Psoas muscle (tissue), 8 donors: ENCODE measurements around the gene CLEC2L. TPM values are rescaled to one million over a fixed set of nuclear protein-coding genes. Genes with fewer than 3 reads are reported as not detected.

Experiments
- ATAC-seq, 4 donors: fragments of 200-7000 bp; cut with Tn5 transposase; one replicate each; pipeline ENCODE4 v1.9.1; 2020; ENCODE audit warnings: moderate library complexity in 3 of 4, mild to moderate bottlenecking in 2 of 4
- DNase-seq, 2 donors: peaks; one replicate each; pipeline ENCODE4 v3.0.0-alpha.2; 2020
- H3K27ac ChIP-seq: fragments of 200-600 bp; one replicate; pipeline ENCODE4 v1.8.0; 2022
- H3K27me3 ChIP-seq, 3 donors: fragments of 200-600 bp in 1 of 3; one replicate each; pipeline versions ENCODE4 v1.6.1 to v1.8.0; 2013 to 2022; ENCODE audit warnings: low read length in 2 of 3, mild to moderate bottlenecking in 2 of 3, moderate library complexity in 1 of 3; ENCODE audit not compliant: insufficient read depth in 3 of 3
- H3K36me3 ChIP-seq, 2 donors: fragments of 200-600 bp in 1 of 2; one replicate each; pipeline versions ENCODE4 v1.6.1 to v1.8.0; 2013 to 2022; ENCODE audit warnings: low read depth in 1 of 2, mild to moderate bottlenecking in 1 of 2, moderate library complexity in 1 of 2; ENCODE audit not compliant: insufficient read depth in 1 of 2
- H3K4me1 ChIP-seq: fragments of 200-600 bp; one replicate; pipeline ENCODE4 v1.8.0; 2022
- H3K4me3 ChIP-seq: fragments of 200-600 bp; one replicate; pipeline ENCODE4 v1.8.0; 2022; ENCODE audit warnings: mild to moderate bottlenecking
- H3K9me3 ChIP-seq: fragments of 200-600 bp; one replicate; pipeline ENCODE4 v1.8.0; 2022
- WGBS, 3 donors: extraction: QIAGEN DNeasy Blood & Tissue Kit; methylation state at CpG; one replicate each; pipeline versions ENCODE4 v1.1.6 to v1.1.7; 2013; 5-methylcytosine and 5-hydroxymethylcytosine counted together
- intact Hi-C, 2 donors: fragments of 100-400 bp; cut with DNase I; formaldehyde crosslinking; loops; one replicate each; pipeline versions ENCODE4 v1.11.0 to v1.14.2; 2022
- polyA plus RNA-seq, 3 donors: library from polyadenylated mRNA; stranded (reverse); fragments of 200-250 nt; gene quantifications; one replicate each; pipeline ENCODE4 v1.2.3, GENCODE V29; 2013
- total RNA-seq, 4 donors: library from RNA; stranded (reverse); fragmentation: NEBNext Ultra II Directional in 2 of 4; extraction: Animal tissue kit (Norgen Biotek cat#: 25700) in 2 of 4; gene quantifications; one replicate each; pipeline versions ENCODE4 v1.2.1 to v1.2.4, GENCODE V29; 2021 to 2023
- TF ChIP-seq, protein P1 (sequence below): fragments of 200-600 bp; IDR thresholded peaks from one replicate; pipeline ENCODE4 v1.8.0; 2022; ENCODE audit warnings: antibody characterized with exemption
- donor health status: healthy with polysubstance abuse.
- donor health status: DM: no; HTN: no; CAD: no; lungs with moderate emphysema.
- donor health status: Bipolar disorder and iron deficiency.
- donor health status: healthy.
- donor health status: DM: yes; HTN: yes; CAD: no.
- donor health status: DM: no; HTN: no; CAD: no.
- donor health status: DM: no; HTN: no; CAD: no.
- donor health status: DM: yes; HTN: yes; CAD: no.

CLEC2L gene
- total and polyA plus RNA-seq, 7 donors = 0.12 to 1.5 (median 0.83) TPM; not detected in 1

DNA sequence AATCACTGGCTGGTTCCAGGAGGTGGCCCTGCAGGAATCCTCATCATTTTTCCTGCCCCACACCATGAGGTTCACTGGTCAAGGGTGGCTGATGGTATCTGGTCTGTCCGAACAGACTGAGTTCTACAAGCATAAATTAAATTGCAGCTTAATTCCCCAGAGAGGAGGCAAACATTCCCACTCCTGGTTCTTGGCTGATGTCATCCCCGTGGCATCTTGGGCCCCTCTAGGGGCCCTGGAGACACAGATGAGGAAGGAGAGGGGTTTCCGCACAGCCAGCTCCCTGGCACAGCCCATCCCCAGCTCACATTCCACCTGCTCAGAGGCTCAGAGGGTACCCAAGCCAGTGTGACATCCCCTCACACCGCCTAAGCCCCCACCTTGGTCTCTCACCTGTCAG lies 34.7 kb upstream of the CLEC2L start:
- ATAC-seq (no peak), DNase-seq (no peak)
- peaks cover 0 to 28% (median 6%) of the 10 kb centered on the region in 3 donors for H3K27me3 ChIP-seq
- H3K27ac ChIP-seq = no peak overlapping the region
- intact Hi-C loops = no loop called here
- 32 to 44% (median 35%) methylated on average over 4 of the region's 4 CpGs for WGBS, 3 donors
- no peaks in the 10 kb centered on the region for H3K36me3 ChIP-seq
- TF ChIP-seq, protein P1, sequence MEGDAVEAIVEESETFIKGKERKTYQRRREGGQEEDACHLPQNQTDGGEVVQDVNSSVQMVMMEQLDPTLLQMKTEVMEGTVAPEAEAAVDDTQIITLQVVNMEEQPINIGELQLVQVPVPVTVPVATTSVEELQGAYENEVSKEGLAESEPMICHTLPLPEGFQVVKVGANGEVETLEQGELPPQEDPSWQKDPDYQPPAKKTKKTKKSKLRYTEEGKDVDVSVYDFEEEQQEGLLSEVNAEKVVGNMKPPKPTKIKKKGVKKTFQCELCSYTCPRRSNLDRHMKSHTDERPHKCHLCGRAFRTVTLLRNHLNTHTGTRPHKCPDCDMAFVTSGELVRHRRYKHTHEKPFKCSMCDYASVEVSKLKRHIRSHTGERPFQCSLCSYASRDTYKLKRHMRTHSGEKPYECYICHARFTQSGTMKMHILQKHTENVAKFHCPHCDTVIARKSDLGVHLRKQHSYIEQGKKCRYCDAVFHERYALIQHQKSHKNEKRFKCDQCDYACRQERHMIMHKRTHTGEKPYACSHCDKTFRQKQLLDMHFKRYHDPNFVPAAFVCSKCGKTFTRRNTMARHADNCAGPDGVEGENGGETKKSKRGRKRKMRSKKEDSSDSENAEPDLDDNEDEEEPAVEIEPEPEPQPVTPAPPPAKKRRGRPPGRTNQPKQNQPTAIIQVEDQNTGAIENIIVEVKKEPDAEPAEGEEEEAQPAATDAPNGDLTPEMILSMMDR = no peak
- H3K4me1 ChIP-seq = no peaks in the 10 kb centered on the region
- peaks cover 13% of the 10 kb centered on the region for H3K9me3 ChIP-seq
- no peak overlapping the region for H3K4me3 ChIP-seq

DNA sequence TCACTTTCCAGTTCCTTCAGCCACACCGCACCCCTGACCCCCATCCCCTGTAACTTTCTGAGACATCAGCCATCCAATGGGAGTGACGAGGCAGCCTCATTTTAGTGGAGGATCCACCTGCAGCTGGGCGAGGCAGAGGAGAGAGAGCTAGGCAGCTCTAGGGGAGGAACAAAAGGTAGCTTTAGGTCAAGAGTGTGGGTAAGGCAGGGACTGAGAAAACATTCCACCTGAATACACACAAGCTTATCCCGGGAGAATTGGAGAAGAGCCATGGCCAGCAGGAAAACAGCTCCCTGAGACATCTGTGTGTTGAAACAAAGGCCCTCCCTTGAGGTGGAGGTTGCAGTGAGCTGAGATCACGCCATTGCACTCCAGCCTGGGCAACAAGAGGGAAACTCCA lies 33.4 kb upstream of the CLEC2L start:
- no peak for ATAC-seq
- H3K9me3 ChIP-seq = peaks cover 13% of the 10 kb centered on the region
- no peaks in the 10 kb centered on the region for H3K4me1 ChIP-seq
- no peak for DNase-seq
- H3K27ac ChIP-seq = no peak overlapping the region
- no peak overlapping the region for H3K4me3 ChIP-seq
- no peaks in the 10 kb centered on the region for H3K36me3 ChIP-seq
- TF ChIP-seq, protein P1 = no peak
- 72 to 79% (median 74%) methylated on average over 5 of the region's 5 CpGs for WGBS, 3 donors
- intact Hi-C loops = no loop called here
- H3K27me3 ChIP-seq = peaks cover 0 to 17% (median 4%) of the 10 kb centered on the region in 3 donors

DNA sequence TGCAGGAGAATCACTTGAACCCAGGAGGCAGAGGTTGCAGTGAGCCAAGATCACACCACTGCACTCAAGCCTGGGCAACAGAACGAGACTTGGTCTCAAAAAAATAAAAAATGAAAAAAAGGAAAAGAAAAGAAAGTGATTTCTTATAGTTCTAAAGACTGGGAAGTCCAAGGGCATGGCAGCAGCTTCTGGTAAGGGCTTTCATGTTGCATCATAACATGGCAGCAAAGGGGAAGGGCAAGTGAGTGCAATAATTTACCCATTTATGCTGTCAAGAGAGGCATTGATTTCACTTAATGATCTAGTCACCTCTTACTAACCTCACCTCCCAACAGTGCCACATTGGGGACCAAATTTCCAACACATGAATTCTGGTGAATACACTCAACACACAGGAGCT lies 31.2 kb upstream of the CLEC2L start:
- 59 to 86% (median 72%) methylated on average over 1 of the region's 1 CpG for WGBS, 3 donors
- Histone ChIP-seq H3K4me3 (no peak overlapping the region), H3K36me3 (no peaks in the 10 kb centered on the region), H3K9me3 (peaks cover 13% of the 10 kb centered on the region), H3K27ac (no peak overlapping the region), H3K27me3 (peaks cover 0 to 14% (median 2%) of the 10 kb centered on the region in 3 donors), H3K4me1 (no peaks in the 10 kb centered on the region)
- intact Hi-C loops = no loop called here
- DNase-seq (no peak), ATAC-seq (no peak)
- TF ChIP-seq, protein P1 = no peak

DNA sequence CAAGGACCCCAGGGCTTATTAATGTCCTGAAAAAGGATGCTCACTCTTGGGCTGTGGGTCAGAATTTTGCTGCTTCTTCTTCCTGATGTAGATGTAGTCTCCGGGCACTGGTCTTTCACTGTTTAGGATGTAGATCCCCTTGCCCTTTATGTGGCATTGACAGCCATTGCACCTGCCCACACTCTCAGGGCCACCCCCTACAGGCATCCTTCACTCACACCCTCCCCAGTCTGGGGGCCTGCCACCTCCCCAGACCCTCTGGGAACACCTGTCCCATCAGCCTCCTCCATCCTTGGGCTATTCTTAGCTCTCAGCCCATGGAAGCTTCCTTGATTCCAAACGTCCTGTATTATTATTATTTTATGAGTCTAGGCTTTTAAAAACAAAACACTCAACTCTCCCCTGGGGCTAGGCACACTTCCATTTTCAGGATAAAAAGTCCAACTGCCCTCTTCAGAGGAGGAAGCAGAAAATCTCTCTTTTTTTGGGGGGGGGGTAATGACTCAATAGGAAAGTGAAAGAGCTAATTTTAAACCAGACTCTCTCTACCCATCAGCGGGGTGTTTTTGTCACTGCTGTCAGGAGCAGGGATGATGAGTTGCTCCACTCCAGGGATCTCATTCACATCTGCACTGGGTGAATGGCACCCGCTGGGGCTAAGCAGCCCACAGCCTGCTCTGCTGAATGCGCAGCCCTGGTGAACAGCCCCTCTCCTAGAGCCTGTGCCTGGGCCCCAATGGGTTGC lies 28.5 kb upstream of the CLEC2L start:
- WGBS, 3 donors = 57 to 66% (median 64%) methylated on average over 5 of the region's 5 CpGs
- no peaks in the 10 kb centered on the region for H3K36me3 ChIP-seq
- intact Hi-C loops = loop anchor here in 1 of 2 donors (5.0 kb wide), 1 partner anchor 132 kb away; no protein-coding TSS in a partner anchor
- DNase-seq (no peak), ATAC-seq (no peak)
- TF ChIP-seq, protein P1 = no peak
- peaks cover 13% of the 10 kb centered on the region for H3K9me3 ChIP-seq
- peaks cover 0 to 1% (median 0%) of the 10 kb centered on the region in 3 donors for H3K27me3 ChIP-seq
- H3K27ac ChIP-seq = no peak overlapping the region
- H3K4me1 ChIP-seq = no peaks in the 10 kb centered on the region
- no peak overlapping the region for H3K4me3 ChIP-seq
